GM23248 (cell line): Measurements from ENCODE around the gene IL10RB. TPM values are rescaled to one million over a fixed set of nuclear protein-coding genes. Genes with fewer than 3 reads are reported as not detected.

Experiments used
- DNase-seq: peaks from one replicate; pipeline ENCODE4 v3.0.0-alpha.2; 2015
- H2AFZ ChIP-seq: fragments of 200-600 bp; sonication (generic); 2 replicates; pipeline ENCODE4 v1.6.1; 2016; ENCODE audit warnings: antibody characterized with exemption
- H3F3A ChIP-seq: fragments of 200-600 bp; sonication (generic); 2 replicates; pipeline ENCODE4 v1.6.1; 2016; ENCODE audit warnings: mild to moderate bottlenecking, antibody characterized with exemption, mixed run types; ENCODE audit not compliant: insufficient read depth
- H3K27ac ChIP-seq: fragments of 200-600 bp; sonication (generic); 2 replicates; pipeline ENCODE4 v1.5.1; 2016; ENCODE audit warnings: mild to moderate bottlenecking
- H3K27me3 ChIP-seq: fragments of 200-600 bp; sonication (generic); replicated peaks from 2 replicates; pipeline ENCODE4 v1.6.1; 2016; ENCODE audit warnings: mild to moderate bottlenecking; ENCODE audit not compliant: insufficient read depth
- H3K36me3 ChIP-seq: fragments of 200-600 bp; sonication (generic); 2 replicates; pipeline ENCODE4 v1.6.1; 2016; ENCODE audit warnings: low read depth, mild to moderate bottlenecking
- H3K4me1 ChIP-seq: fragments of 200-600 bp; sonication (generic); 2 replicates; pipeline ENCODE4 v1.6.1; 2016; ENCODE audit warnings: mild to moderate bottlenecking; ENCODE audit not compliant: insufficient read depth
- H3K4me2 ChIP-seq: fragments of 200-600 bp; sonication (generic); one replicate; pipeline ENCODE4 v1.6.1; 2016; ENCODE audit warnings: mild to moderate bottlenecking; ENCODE audit not compliant: unreplicated experiment
- H3K4me3 ChIP-seq: fragments of 200-600 bp; sonication (generic); 2 replicates; pipeline ENCODE4 v1.5.1; 2016; ENCODE audit warnings: mild to moderate bottlenecking
- H3K79me2 ChIP-seq: fragments of 200-600 bp; sonication (generic); 2 replicates; pipeline ENCODE4 v1.6.1; 2016; ENCODE audit warnings: mild to moderate bottlenecking; ENCODE audit not compliant: insufficient read depth
- H3K9ac ChIP-seq: fragments of 200-600 bp; sonication (generic); 2 replicates; pipeline ENCODE4 v1.6.1; 2016; ENCODE audit warnings: mild to moderate bottlenecking
- H3K9me2 ChIP-seq: fragments of 200-600 bp; sonication (generic); 2 replicates; pipeline ENCODE4 v1.6.1; 2016; ENCODE audit warnings: mixed run types, mild to moderate bottlenecking, moderate library complexity; ENCODE audit not compliant: insufficient read depth
- H3K9me3 ChIP-seq: fragments of 200-600 bp; sonication (generic); one replicate; pipeline ENCODE4 v1.6.1; 2017; ENCODE audit warnings: low read depth
- H4K20me1 ChIP-seq: fragments of 200-600 bp; sonication (generic); 2 replicates; pipeline ENCODE4 v1.6.0; 2016; ENCODE audit not compliant: insufficient read depth
- EZH2 ChIP-seq: fragments of 200-600 bp; sonication (generic); IDR thresholded peaks from 2 replicates; pipeline ENCODE4 v1.6.1; 2018; ENCODE audit warnings: antibody characterized with exemption, mild to moderate bottlenecking; ENCODE audit not compliant: insufficient read depth, poor library complexity, severe bottlenecking
- EZH2phosphoT487 ChIP-seq: fragments of 200-600 bp; sonication (generic); IDR thresholded peaks from 2 replicates; pipeline ENCODE4 v1.6.1; 2018; ENCODE audit warnings: antibody characterized with exemption, moderate library complexity, mild to moderate bottlenecking, low read depth; ENCODE audit not compliant: insufficient read depth
- WGBS, 2 experiments: methylation state at CpG; one replicate each; pipeline ENCODE4 v1.1.6; 2015 to 2017; ENCODE audit warnings: low lambda C conversion rate in 2 of 2, low coverage in 1 of 2; ENCODE audit errors: missing lambda C conversion rate in 2 of 2; 5-methylcytosine and 5-hydroxymethylcytosine counted together
- in situ Hi-C: fragments of 300-500 bp; cut with MboI; formaldehyde crosslinking; loops from 2 replicates; pipeline ENCODE4 v1.15.0; 2020
- polyA plus RNA-seq: library from polyadenylated mRNA; unstranded; fragments of >200 nt; fragmentation: Nextera tagmentation; extraction: Ambion mirVana; gene quantifications from 2 replicates; pipeline ENCODE4 v1.2.1, GENCODE V29; 2016
- total RNA-seq: library from RNA; depleted of rRNA; stranded (reverse); fragments of >200 nt; shearing (Covaris generic); gene quantifications from 2 replicates; pipeline ENCODE4 v1.2.3, GENCODE V29; 2014

Gene IL10RB
- total and polyA plus RNA-seq, 2 experiments from 2014 or later = 49.3 to 52.4 TPM

DNA sequence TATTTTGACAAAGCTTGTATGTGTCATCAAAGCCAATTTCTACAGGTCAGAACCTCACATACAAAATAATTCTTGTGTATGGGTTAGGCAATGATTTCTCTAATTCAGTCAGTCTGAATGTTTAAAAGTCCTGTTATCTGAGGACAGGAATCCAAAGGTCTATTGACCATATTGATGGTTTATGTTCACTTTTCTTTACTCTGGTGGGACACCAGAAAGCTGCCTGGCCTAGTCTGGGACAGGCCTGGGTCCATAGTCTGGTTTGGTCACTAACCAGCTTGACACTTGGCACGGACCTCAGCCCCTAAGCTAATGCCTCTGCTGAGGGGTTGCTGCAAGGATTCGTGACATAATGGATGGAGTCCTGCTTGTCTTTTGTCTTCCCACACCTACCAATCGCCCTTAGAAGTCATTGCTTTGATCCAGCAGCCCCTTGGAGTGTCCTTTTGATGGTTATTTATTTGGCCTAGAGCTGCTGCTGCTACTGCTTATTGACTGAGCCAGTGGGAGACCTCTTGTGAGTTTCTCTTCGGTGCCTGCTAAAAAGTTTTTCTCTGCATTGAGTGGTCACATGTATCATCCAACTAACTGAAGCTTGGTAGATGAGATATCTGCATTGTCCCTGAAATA is 20.8 kb upstream of the IL10RB start:
- Histone ChIP-seq H4K20me1 (no peaks in the 10 kb centered on the region), H3F3A (no peaks in the 10 kb centered on the region), H3K4me3 (no peak overlapping the region), H3K4me1 (no peaks in the 10 kb centered on the region), H3K9ac (no peak overlapping the region), H3K27me3 (no peaks in the 10 kb centered on the region), H3K9me3 (no peaks in the 10 kb centered on the region), H3K9me2 (no peaks in the 10 kb centered on the region), H3K79me2 (peaks cover under 1% of the 10 kb centered on the region; the same call in 1 of the 2 replicates), H3K27ac (no peak overlapping the region), H3K36me3 (peaks cover 8% of the 10 kb centered on the region; the same call in 1 of the 2 replicates), H2AFZ (no peak overlapping the region), H3K4me2 (no peak overlapping the region)
- 98 to 99% methylated on average over 4 of the region's 4 CpGs for WGBS, 2 experiments
- in situ Hi-C loops = no loop called here
- DNase-seq = no peak
- TF ChIP-seq EZH2 (no peak), EZH2phosphoT487 (no peak)

DNA sequence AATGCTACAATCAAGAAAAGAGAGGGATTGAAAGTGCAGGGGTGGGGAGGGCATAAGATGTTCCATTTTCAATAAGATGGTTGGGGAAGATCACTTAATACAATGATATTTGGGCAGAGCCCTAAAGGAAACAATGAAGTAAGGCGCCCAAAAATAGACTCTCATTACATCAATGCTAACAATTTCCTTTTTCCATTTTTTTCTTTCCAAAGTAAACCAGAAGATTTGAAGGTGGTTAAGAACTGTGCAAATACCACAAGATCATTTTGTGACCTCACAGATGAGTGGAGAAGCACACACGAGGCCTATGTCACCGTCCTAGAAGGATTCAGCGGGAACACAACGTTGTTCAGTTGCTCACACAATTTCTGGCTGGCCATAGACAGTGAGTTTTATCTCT is 19.7 kb upstream of the IL10RB start:
- in situ Hi-C loops = no loop called here
- TF ChIP-seq EZH2phosphoT487 (no peak), EZH2 (no peak)
- H3K9me2 ChIP-seq = no peaks in the 10 kb centered on the region
- no peak for DNase-seq
- no peaks in the 10 kb centered on the region for H3K27me3 ChIP-seq
- no peak overlapping the region for H3K4me3 ChIP-seq
- H3K4me1 ChIP-seq = no peaks in the 10 kb centered on the region
- no peaks in the 10 kb centered on the region for H3K9me3 ChIP-seq
- H3F3A ChIP-seq = no peaks in the 10 kb centered on the region
- peaks cover 8% of the 10 kb centered on the region; the same call in 1 of the 2 replicates for H3K36me3 ChIP-seq
- no peaks in the 10 kb centered on the region; the same call in 1 of the 2 replicates for H3K79me2 ChIP-seq
- no peaks in the 10 kb centered on the region for H4K20me1 ChIP-seq
- no peak overlapping the region for H3K4me2 ChIP-seq
- 90 to 94% methylated on average over 5 of the region's 5 CpGs for WGBS, 2 experiments
- no peak overlapping the region for H2AFZ ChIP-seq
- no peak overlapping the region for H3K27ac ChIP-seq
- H3K9ac ChIP-seq = no peak overlapping the region

DNA sequence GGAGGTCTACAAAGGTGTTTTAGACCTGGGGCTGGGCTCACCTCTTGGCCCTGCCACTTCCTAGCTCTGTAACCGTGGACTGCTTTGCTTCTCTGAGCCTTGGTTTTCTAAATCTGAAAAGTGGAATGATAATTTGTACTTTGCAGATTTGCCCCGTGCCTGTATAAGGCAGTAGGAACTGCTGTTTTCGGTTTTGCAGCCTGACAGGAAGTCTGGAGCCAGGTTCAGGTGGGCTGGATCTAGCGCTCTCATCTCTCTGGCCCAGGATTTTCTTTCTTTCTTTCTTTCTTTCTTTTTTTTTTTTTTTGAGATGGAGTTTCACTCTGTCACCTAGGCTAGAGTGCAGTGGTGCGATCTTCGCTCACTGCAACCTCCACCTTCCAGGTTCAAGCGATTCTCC is 19.2 kb upstream of the IL10RB start:
- 97 to 99% methylated on average over 6 to 7 of the region's 7 CpGs for WGBS, 2 experiments
- no peaks in the 10 kb centered on the region; the same call in 1 of the 2 replicates for H3K79me2 ChIP-seq
- DNase-seq = no peak
- H3F3A ChIP-seq = no peaks in the 10 kb centered on the region
- no peaks in the 10 kb centered on the region for H4K20me1 ChIP-seq
- H3K4me2 ChIP-seq = no peak overlapping the region
- H3K4me1 ChIP-seq = no peaks in the 10 kb centered on the region
- no peak overlapping the region for H3K4me3 ChIP-seq
- H3K9ac ChIP-seq = no peak overlapping the region
- H3K27ac ChIP-seq = no peak overlapping the region
- no peaks in the 10 kb centered on the region for H3K9me2 ChIP-seq
- H3K9me3 ChIP-seq = no peaks in the 10 kb centered on the region
- in situ Hi-C loops = no loop called here
- H3K27me3 ChIP-seq = no peaks in the 10 kb centered on the region
- TF ChIP-seq EZH2 (no peak), EZH2phosphoT487 (no peak)
- H2AFZ ChIP-seq = no peak overlapping the region
- peaks cover 8% of the 10 kb centered on the region; the same call in 1 of the 2 replicates for H3K36me3 ChIP-seq

DNA sequence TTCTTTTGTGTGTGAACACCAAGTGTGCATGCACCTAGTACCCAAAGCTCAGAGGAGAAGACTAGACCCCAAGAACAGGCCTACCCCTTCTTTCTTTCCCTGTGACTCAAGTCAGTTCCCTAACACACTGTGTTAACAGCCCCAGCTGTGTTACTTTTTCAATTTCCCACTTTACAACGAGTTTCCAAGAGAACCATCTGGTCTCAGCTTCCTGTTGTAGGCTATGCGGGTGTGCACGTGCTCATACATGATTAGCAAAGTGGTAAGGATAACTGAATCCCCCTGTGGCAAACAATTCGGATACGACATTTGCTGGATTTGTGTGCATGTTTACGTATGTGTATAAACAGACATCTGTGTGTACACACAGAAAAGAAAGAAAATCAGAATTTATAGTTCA is 18.6 kb upstream of the IL10RB start:
- Histone ChIP-seq H3K9ac (no peak overlapping the region), H3K4me3 (no peak overlapping the region), H2AFZ (no peak overlapping the region), H3K4me1 (no peaks in the 10 kb centered on the region), H3K4me2 (no peak overlapping the region), H3K27ac (no peak overlapping the region), H3K9me2 (no peaks in the 10 kb centered on the region), H3K27me3 (no peaks in the 10 kb centered on the region), H3K79me2 (no peaks in the 10 kb centered on the region), H3K36me3 (peaks cover 14% of the 10 kb centered on the region; the same call in 1 of the 2 replicates), H3F3A (no peaks in the 10 kb centered on the region), H3K9me3 (no peaks in the 10 kb centered on the region), H4K20me1 (no peaks in the 10 kb centered on the region)
- no peak for DNase-seq
- TF ChIP-seq EZH2 = no peak
- no peak for TF ChIP-seq EZH2phosphoT487
- WGBS, 2 experiments = 70 to 80% methylated on average over 6 of the region's 6 CpGs
- in situ Hi-C loops = no loop called here
